ENCODE data around the gene PRKAR2B. TPM values are rescaled to one million over a fixed set of nuclear protein-coding genes. Genes with fewer than 3 reads are reported as not detected.

Gene PRKAR2B
- total RNA-seq, 1 experiment from 2014 or later, result 15.1 TPM

- H2AFZ ChIP-seq (ENCODE audit: low read depth, low read length, poor library complexity, severe bottlenecking), result no peak overlapping the region
- DNase-seq (ENCODE audit: low read depth, low spot score) (no peak), ATAC-seq (no peak)
- H3K27ac ChIP-seq (ENCODE audit: low read depth, low read length), result no peak overlapping the region
- H3K36me3 ChIP-seq (ENCODE audit: control insufficient read depth in 1 of 2, insufficient read depth in 2 of 2, low read length in 2 of 2), result no peaks in the 10 kb centered on the region
- intact Hi-C loops (cut with micrococcal nuclease), result loop anchor here (5.0 kb wide), 1 partner anchor 975 kb away; no protein-coding TSS in a partner anchor
- H3K4me1 ChIP-seq (ENCODE audit: control insufficient read depth in 1 of 2, insufficient read depth in 2 of 2, low read length in 2 of 2), result peaks cover 2 to 12% of the 10 kb centered on the region in 2 experiments; a peak in 3 of 4 replicates
- no TSS peak for BruUV-seq (replicated peaks)
- no peak overlapping the region for H3K4me2 ChIP-seq (ENCODE audit: low read length)
- RAD21 ChIA-PET (ENCODE audit: low non-redundant PET in 1 of 2, low total read pairs in 2 of 2, uncharacterized antibody in 2 of 2, unreplicated experiment in 2 of 2), result interaction anchor here in 1 of 2 experiments (1.0 kb wide), 1 partner anchor 205 kb away, joined by 3 read pairs; no protein-coding TSS in a partner anchor
- H3K9me2 ChIP-seq (ENCODE audit: insufficient read depth), result no peaks in the 10 kb centered on the region
- no peak for TF ChIP-seq YY1 (IDR thresholded peaks at IDR 0.05; ENCODE audit: extremely low read depth, insufficient replicate concordance, low read depth, low read length)
- TF ChIP-seq, protein P1, sequence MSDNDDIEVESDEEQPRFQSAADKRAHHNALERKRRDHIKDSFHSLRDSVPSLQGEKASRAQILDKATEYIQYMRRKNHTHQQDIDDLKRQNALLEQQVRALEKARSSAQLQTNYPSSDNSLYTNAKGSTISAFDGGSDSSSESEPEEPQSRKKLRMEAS (IDR thresholded peaks at IDR 0.05), result no peak
- no peak for TF ChIP-seq EZH2 (IDR thresholded peaks at IDR 0.05)
- TF ChIP-seq ZFX (IDR thresholded peaks at IDR 0.05), result no peak
- TF ChIP-seq POLR2A (IDR thresholded peaks at IDR 0.05; ENCODE audit: borderline replicate concordance, extremely low read depth, insufficient read depth, insufficient read length), result no peak
- no peak for TF ChIP-seq SRF (IDR thresholded peaks at IDR 0.05; ENCODE audit: low read depth)
- TF ChIP-seq ZNF274 (IDR thresholded peaks at IDR 0.05; ENCODE audit: low read depth, low read length), result no peak
- POLR2A ChIA-PET, result interaction anchor here (0.9 kb wide), 1 partner anchor 17 kb away, joined by 4 read pairs; the partner anchor contains the start of gene HBP1
- no peaks in the 10 kb centered on the region for H3K27me3 ChIP-seq (ENCODE audit: insufficient read depth, low read length)
- H3K4me3 ChIP-seq (replicated peaks in 1 of 2; ENCODE audit: low read depth in 1 of 2, low read length in 2 of 2), result no peak overlapping the region
- no peaks in the 10 kb centered on the region for H3K9me3 ChIP-seq (ENCODE audit: control insufficient read depth in 1 of 2, insufficient read depth in 1 of 2, low read depth in 1 of 2, low read length in 2 of 2)
- H3K79me2 ChIP-seq (ENCODE audit: insufficient read depth, low read length), result no peaks in the 10 kb centered on the region
- CTCF ChIA-PET, result interaction anchor here (1.5 to 6.8 kb wide), 2 partner anchors 16 to 205 kb away, joined by 7 to 124 read pairs; partner anchors contain the start of gene HBP1
- H3K9ac ChIP-seq (ENCODE audit: low read length), result no peak overlapping the region
- H4K20me1 ChIP-seq (ENCODE audit: insufficient read depth), result no peaks in the 10 kb centered on the region
Measured at GRCh38 chr7:107152011-107152410, 107.5 kb downstream of the PRKAR2B start.

DNA sequence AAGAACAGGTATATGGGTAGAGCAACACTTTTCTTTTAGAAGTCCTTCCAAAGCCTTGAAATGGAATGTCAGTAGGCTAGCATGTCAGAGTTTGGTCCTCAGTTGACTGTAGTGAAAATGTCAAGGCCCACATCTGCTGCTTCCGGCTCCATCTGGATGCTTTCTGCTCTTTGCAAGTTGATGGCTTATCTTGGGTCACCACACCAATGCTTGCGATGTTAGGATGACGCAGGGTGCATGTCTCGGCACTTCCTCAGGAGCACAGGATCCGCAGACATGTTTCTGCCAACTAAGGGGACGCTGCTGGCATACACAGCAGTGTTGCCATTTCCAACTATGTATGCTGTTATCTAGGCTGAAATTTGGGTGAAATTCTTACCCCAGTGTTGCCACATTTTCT, 110.3 kb downstream of the PRKAR2B start:
- ATAC-seq (no peak), DNase-seq (ENCODE audit: low read depth, low spot score) (no peak)
- Histone ChIP-seq H4K20me1 (ENCODE audit: insufficient read depth) (no peaks in the 10 kb centered on the region), H3K4me2 (ENCODE audit: low read length) (no peak overlapping the region), H3K9ac (ENCODE audit: low read length) (no peak overlapping the region), H3K36me3 (ENCODE audit: control insufficient read depth in 1 of 2, insufficient read depth in 2 of 2, low read length in 2 of 2) (no peaks in the 10 kb centered on the region), H3K27ac (ENCODE audit: low read depth, low read length) (no peak overlapping the region), H3K27me3 (ENCODE audit: insufficient read depth, low read length) (no peaks in the 10 kb centered on the region), H3K9me3 (ENCODE audit: control insufficient read depth in 1 of 2, insufficient read depth in 1 of 2, low read depth in 1 of 2, low read length in 2 of 2) (no peaks in the 10 kb centered on the region), H3K4me3 (replicated peaks in 1 of 2; ENCODE audit: low read depth in 1 of 2, low read length in 2 of 2) (no peak overlapping the region), H3K79me2 (ENCODE audit: insufficient read depth, low read length) (no peaks in the 10 kb centered on the region), H2AFZ (ENCODE audit: low read depth, low read length, poor library complexity, severe bottlenecking) (no peak overlapping the region), H3K9me2 (ENCODE audit: insufficient read depth) (no peaks in the 10 kb centered on the region), H3K4me1 (ENCODE audit: control insufficient read depth in 1 of 2, insufficient read depth in 2 of 2, low read length in 2 of 2) (peaks cover 0 to 4% of the 10 kb centered on the region in 2 experiments; a peak in 1 of 4 replicates)
- ChIA-PET RAD21 (ENCODE audit: low non-redundant PET in 1 of 2, low total read pairs in 2 of 2, uncharacterized antibody in 2 of 2, unreplicated experiment in 2 of 2) (no interaction called here), POLR2A (interaction anchor here (0.6 kb wide), 1 partner anchor 824 kb away, joined by 3 read pairs; no protein-coding TSS in a partner anchor), CTCF (no interaction called here)
- intact Hi-C loops (cut with micrococcal nuclease), result loop anchor here (5.0 kb wide), 1 partner anchor 978 kb away; no protein-coding TSS in a partner anchor
- BruUV-seq (replicated peaks), result no TSS peak
- TF ChIP-seq ATF3 (IDR thresholded peaks at IDR 0.05) (no peak), CBX3 (IDR thresholded peaks at IDR 0.05; ENCODE audit: low read depth) (no peak), YY1 (IDR thresholded peaks at IDR 0.05; ENCODE audit: extremely low read depth, insufficient replicate concordance, low read depth, low read length) (no peak), EZH2 (IDR thresholded peaks at IDR 0.05) (no peak), SP1 (IDR thresholded peaks at IDR 0.05; ENCODE audit: low read depth) (no peak), FOSL1 (IDR thresholded peaks at IDR 0.05; ENCODE audit: low read depth) (no peak), RAD21 (IDR thresholded peaks at IDR 0.05; ENCODE audit: low read depth) (no peak), EGR1 (IDR thresholded peaks at IDR 0.05; ENCODE audit: low read depth) (no peak), ZNF274 (IDR thresholded peaks at IDR 0.05; ENCODE audit: low read depth, low read length) (no peak), POLR2A (IDR thresholded peaks at IDR 0.05; ENCODE audit: borderline replicate concordance, extremely low read depth, insufficient read depth, insufficient read length) (no peak)
- TF ChIP-seq, protein P2, sequence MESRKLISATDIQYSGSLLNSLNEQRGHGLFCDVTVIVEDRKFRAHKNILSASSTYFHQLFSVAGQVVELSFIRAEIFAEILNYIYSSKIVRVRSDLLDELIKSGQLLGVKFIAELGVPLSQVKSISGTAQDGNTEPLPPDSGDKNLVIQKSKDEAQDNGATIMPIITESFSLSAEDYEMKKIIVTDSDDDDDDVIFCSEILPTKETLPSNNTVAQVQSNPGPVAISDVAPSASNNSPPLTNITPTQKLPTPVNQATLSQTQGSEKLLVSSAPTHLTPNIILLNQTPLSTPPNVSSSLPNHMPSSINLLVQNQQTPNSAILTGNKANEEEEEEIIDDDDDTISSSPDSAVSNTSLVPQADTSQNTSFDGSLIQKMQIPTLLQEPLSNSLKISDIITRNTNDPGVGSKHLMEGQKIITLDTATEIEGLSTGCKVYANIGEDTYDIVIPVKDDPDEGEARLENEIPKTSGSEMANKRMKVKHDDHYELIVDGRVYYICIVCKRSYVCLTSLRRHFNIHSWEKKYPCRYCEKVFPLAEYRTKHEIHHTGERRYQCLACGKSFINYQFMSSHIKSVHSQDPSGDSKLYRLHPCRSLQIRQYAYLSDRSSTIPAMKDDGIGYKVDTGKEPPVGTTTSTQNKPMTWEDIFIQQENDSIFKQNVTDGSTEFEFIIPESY (IDR thresholded peaks at IDR 0.05; ENCODE audit: extremely low read depth, insufficient replicate concordance, low read length), result no peak
